Epithelial cell of proximal tubule (primary cell): ENCODE measurements around the gene SLC4A4. TPM values are rescaled to one million over a fixed set of nuclear protein-coding genes. Genes with fewer than 3 reads are reported as not detected.

Experiments
- DNase-seq: peaks from one replicate; pipeline ENCODE4 v3.0.0-alpha.2; 2011; ENCODE audit warnings: low read depth
- H3K4me3 ChIP-seq: 2 replicates; pipeline ENCODE4 v1.5.1; 2011; ENCODE audit warnings: low read depth, mild to moderate bottlenecking, low read length
- total RNA-seq: library from RNA; depleted of rRNA; stranded (reverse); fragments of >200 nt; gene quantifications from 2 replicates; pipeline ENCODE4 v1.2.3, GENCODE V29; 2015
- TF ChIP-seq, protein P1 (sequence below): conservative IDR thresholded peaks from 2 replicates; pipeline ENCODE4 v1.5.1; 2012; ENCODE audit warnings: low read depth, mild to moderate bottlenecking, low read length

Gene SLC4A4
- 4.6 and 5.6 TPM in 2 replicates for total RNA-seq

DNA sequence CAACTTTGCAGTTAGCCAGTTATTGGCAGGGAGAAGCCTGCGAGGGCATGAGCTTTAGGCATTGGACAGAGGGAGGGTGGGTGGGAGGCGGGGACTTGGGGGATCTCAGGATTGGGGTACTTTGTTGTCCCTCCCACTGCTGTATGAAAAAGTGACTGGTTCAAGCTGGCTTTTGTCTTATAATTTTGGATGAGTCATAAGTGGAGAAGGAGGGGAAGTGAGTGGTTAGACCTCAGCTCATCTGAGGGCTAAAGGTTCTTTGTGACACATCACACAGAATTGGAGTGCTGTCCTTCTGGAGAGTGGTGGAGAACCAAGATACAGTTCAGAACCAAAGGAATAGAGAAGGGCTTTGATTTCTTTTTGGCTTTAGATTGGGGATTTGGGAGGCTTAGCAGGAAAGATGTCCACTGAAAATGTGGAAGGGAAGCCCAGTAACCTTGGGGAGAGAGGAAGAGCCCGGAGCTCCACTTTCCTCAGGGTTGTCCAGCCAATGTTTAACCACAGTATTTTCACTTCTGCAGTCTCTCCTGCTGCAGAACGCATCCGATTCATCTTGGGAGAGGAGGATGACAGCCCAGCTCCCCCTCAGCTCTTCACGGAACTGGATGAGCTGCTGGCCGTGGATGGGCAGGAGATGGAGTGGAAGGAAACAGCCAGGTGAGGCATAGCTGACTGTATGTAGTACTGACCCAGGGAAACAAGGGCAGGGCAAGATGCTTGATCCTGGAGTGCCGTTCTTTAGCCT lies at the start of gene SLC4A4:
SLC4A4 (plus strand) TSS at position 175 of the 748 bp plus-strand sequence.
- DNase-seq, result peak; percentile 83
- H3K4me3 ChIP-seq, result peak within 1 kb of the TSS; percentile 57
- TF ChIP-seq, protein P1, sequence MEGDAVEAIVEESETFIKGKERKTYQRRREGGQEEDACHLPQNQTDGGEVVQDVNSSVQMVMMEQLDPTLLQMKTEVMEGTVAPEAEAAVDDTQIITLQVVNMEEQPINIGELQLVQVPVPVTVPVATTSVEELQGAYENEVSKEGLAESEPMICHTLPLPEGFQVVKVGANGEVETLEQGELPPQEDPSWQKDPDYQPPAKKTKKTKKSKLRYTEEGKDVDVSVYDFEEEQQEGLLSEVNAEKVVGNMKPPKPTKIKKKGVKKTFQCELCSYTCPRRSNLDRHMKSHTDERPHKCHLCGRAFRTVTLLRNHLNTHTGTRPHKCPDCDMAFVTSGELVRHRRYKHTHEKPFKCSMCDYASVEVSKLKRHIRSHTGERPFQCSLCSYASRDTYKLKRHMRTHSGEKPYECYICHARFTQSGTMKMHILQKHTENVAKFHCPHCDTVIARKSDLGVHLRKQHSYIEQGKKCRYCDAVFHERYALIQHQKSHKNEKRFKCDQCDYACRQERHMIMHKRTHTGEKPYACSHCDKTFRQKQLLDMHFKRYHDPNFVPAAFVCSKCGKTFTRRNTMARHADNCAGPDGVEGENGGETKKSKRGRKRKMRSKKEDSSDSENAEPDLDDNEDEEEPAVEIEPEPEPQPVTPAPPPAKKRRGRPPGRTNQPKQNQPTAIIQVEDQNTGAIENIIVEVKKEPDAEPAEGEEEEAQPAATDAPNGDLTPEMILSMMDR, result no peak

DNA sequence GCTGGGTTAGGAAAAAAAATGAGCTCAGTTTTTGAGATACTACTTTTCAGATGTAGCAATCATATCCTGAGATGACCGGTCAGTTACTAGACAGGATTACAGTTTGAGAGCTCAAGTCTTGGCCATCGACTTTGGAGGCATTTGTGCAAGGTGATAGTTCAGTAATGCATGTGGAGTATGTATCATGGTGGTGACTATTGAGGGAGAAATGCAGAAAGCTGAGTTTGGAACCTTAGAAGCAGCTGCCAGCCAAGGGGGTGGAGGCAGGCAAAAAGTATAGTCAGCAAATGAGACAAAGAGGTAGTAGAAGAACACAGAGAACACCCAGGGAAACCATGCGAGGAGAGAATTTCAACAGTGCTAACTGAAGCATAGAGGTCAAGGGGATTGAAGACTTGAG lies 48.7 kb upstream of the SLC4A4 start:
- H3K4me3 ChIP-seq, result no peak overlapping the region
- TF ChIP-seq, protein P1, result no peak
- peak; percentile 98 for DNase-seq

DNA sequence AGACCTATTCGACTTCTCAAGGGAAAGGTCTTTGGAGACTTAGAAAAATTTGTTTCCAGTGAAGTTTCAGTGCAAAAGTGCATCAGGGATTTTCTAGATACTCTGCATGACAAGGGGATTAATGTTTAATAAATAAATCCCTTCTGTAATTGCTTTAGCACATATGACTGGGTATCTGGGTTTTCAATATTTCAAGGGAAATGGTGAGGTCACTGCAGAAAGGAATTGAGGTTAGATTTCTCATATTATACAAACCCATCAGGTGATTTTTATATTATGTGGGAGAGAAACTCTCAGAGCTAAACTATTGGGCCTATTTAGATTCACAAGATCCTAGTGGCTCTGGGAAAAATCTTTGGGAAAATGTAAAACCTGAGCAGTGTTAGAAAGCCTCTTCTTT lies 48.3 kb upstream of the SLC4A4 start:
- H3K4me3 ChIP-seq, result no peak overlapping the region
- no peak for DNase-seq
- TF ChIP-seq, protein P1, result no peak

DNA sequence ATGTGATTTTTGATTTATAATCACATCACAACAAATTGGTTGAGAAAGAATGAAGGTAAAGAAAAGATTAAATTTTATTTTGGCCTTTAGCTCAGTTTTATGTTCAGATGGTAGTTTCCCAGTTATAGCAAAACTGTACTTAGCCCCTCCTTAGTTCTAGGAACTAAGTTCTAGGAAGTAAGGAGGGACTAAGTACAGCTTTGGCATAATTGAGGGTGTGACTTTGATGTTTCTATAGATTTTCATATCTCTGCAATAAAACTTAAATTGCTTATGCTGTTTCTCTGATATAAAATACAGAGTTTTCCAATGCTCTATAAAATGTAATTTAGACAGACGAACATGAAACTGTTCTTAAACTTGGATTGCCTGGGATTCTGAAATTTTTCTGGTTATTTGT lies 46.6 kb upstream of the SLC4A4 start:
- DNase-seq, result no peak
- TF ChIP-seq, protein P1, result no peak
- no peak overlapping the region for H3K4me3 ChIP-seq

DNA sequence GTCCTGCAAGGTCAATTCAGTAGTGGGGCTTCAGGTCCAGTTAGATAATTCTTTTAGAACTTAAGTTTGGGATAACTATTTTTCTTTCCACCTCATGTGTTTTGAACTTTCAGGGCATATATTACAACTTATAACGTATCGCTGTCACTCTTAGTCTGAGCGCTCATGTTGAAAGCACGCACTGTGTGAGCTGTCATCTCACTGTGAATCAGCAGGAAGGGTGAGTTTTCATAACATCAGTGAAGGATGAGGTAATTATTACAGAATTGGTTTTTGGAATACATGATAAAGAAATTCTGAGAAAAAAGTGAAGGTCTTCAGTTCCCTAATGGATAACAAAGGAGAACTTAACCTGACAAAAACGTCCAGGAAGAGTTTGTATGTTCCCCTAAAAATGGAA lies 45.1 kb upstream of the SLC4A4 start:
- TF ChIP-seq, protein P1, result no peak
- no peak overlapping the region for H3K4me3 ChIP-seq
- DNase-seq, result no peak

DNA sequence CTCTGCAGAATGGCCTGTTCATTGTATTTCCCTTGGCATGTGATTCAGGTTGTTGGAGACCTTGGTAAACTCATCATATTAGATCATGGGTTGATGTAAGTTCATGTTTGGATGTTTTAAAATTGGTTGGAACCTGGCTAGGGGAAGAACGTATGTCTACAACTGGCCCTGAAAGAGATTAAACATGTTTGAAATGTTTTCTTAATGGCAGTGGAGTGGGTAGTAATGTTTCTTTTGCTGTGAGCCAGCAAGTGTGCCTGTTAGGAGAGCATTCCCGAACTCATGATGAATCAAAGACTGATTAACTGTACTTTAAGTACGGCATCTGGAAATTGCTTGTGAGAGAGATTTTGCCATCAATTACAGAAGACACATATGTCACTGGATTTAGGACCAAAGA lies 44.5 kb upstream of the SLC4A4 start:
- no peak overlapping the region for H3K4me3 ChIP-seq
- DNase-seq, result no peak
- TF ChIP-seq, protein P1, result no peak

DNA sequence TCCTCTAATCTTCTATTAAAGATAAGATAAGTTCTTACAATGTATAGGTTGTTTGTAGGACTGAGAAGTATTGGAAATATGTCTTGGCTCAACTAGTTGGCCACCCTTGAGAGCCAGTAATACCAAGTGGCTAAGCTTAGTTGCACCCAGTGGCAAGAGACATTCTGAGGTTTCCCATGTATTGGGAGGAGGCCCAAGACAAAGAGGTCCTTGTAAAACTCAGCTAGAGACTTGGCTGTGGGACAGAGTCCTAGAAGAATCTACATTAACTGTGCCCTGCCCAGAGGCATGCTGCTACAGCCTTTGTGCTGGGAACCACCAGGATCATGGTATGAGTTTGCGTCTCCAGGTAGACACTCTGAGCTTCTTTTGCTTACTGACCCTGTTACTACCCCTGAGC lies 41.9 kb upstream of the SLC4A4 start:
- no peak for DNase-seq
- no peak overlapping the region for H3K4me3 ChIP-seq
- TF ChIP-seq, protein P1, result no peak
